Thymus (tissue), 11 donors: ENCODE measurements around the gene ARL8B. TPM values are rescaled to one million over a fixed set of nuclear protein-coding genes. Genes with fewer than 3 reads are reported as not detected.

Source experiments
- DNase-seq, 9 donors: peaks; one replicate each; pipeline ENCODE4 v3.0.0-alpha.2; 2013; ENCODE audit warnings: low spot score in 9 of 9, low read depth in 6 of 9, missing footprints in 1 of 9
- H3K27ac ChIP-seq, 2 donors: one replicate each; pipeline ENCODE4 v1.5.1; 2013; ENCODE audit warnings: control low read depth in 1 of 2, low read depth in 1 of 2, low read length in 1 of 2, mild to moderate bottlenecking in 1 of 2, moderate library complexity in 1 of 2
- H3K27me3 ChIP-seq, 2 donors: one replicate each; pipeline ENCODE4 v1.5.1; 2013; ENCODE audit warnings: low read length in 1 of 2; ENCODE audit not compliant: control insufficient read depth in 2 of 2, insufficient read depth in 1 of 2
- H3K36me3 ChIP-seq, 2 donors: one replicate each; pipeline ENCODE4 v1.5.1; 2013; ENCODE audit warnings: low read length in 1 of 2, mild to moderate bottlenecking in 1 of 2, moderate library complexity in 1 of 2; ENCODE audit not compliant: control insufficient read depth in 2 of 2, insufficient read depth in 2 of 2
- H3K4me1 ChIP-seq, 2 donors: one replicate each; pipeline ENCODE4 v1.5.1; 2013; ENCODE audit warnings: low read length in 2 of 2; ENCODE audit not compliant: control insufficient read depth in 2 of 2, insufficient read depth in 2 of 2
- H3K4me3 ChIP-seq, 2 donors: one replicate each; pipeline ENCODE4 v1.5.1; 2013; ENCODE audit warnings: low read length in 2 of 2, control low read depth in 1 of 2, mild to moderate bottlenecking in 1 of 2
- H3K9me3 ChIP-seq, 2 donors: one replicate each; pipeline ENCODE4 v1.5.1; 2013; ENCODE audit warnings: low read length in 1 of 2, mild to moderate bottlenecking in 1 of 2; ENCODE audit not compliant: control insufficient read depth in 2 of 2, insufficient read depth in 1 of 2
- WGBS: extraction: QIAGEN DNeasy Blood & Tissue Kit; methylation state at CpG from one replicate; pipeline ENCODE4 v1.1.7; 2013; 5-methylcytosine and 5-hydroxymethylcytosine counted together
- polyA plus RNA-seq: library from polyadenylated mRNA; stranded (reverse); fragments of 200-250 nt; gene quantifications from one replicate; pipeline ENCODE4 v1.2.3, GENCODE V29; 2013
- total RNA-seq: library from RNA; stranded (reverse); fragments of 120-200 nt; gene quantifications from one replicate; pipeline ENCODE4 v1.2.4, GENCODE V29; 2013
- donor health status: healthy.

The ARL8B gene
- total and polyA plus RNA-seq, 2 donors, result 29.8 to 53.2 TPM

- Histone ChIP-seq H3K27ac (no peak overlapping the region), H3K27me3 (no peaks in the 10 kb centered on the region), H3K9me3 (no peaks in the 10 kb centered on the region), H3K36me3 (peaks cover 2% of the 10 kb centered on the region in 2 donors), H3K4me1 (no peaks in the 10 kb centered on the region), H3K4me3 (no peak overlapping the region)
- no peak for DNase-seq
- WGBS, result 93% methylated on average over 6 of the region's 6 CpGs
These were observed 105.7 kb downstream of the ARL8B start for GRCh38 chr3:5227812-5228211.

GRCh38 chr3:5229414-5229813, 107.3 kb downstream of the ARL8B start:
- H3K9me3 ChIP-seq, result no peaks in the 10 kb centered on the region
- H3K36me3 ChIP-seq, result no peaks in the 10 kb centered on the region
- H3K4me1 ChIP-seq, result no peaks in the 10 kb centered on the region
- no peak overlapping the region for H3K27ac ChIP-seq
- H3K4me3 ChIP-seq, result no peak overlapping the region
- WGBS, result 62% methylated on average over 2 of the region's 2 CpGs
- H3K27me3 ChIP-seq, result no peaks in the 10 kb centered on the region
- no peak for DNase-seq

Other genes with a start within 250 kb of the ARL8B start
- gene BHLHE40, start 142.9 kb upstream of the ARL8B start, total RNA-seq, result 21.9 TPM
- 30.1 TPM for gene BHLHE40, start 142.9 kb upstream of the ARL8B start, polyA plus RNA-seq
- gene EDEM1, start 65.4 kb downstream of the ARL8B start, total RNA-seq, result 59.1 TPM
- gene EDEM1, start 65.4 kb downstream of the ARL8B start, polyA plus RNA-seq, result 31.7 TPM